Breast epithelium (tissue), 3 donors: Measurements from ENCODE around the gene NDUFS7.

Source experiments
- POLR2A ChIP-seq: fragments of 450-650 bp; IDR thresholded peaks from one replicate; pipeline ENCODE4 v1.6.1; 2016; ENCODE audit warnings: antibody characterized with exemption, mild to moderate bottlenecking, moderate library complexity
- POLR2AphosphoS5 ChIP-seq, 3 donors: sonication (generic); formaldehyde crosslinking; IDR thresholded peaks; one replicate each; pipeline ENCODE4 v1.6.1; 2017; ENCODE audit warnings: antibody characterized with exemption in 3 of 3
- TF ChIP-seq, protein P1 (sequence below), 3 donors: fragments of 450-650 bp; IDR thresholded peaks; one replicate each; pipeline ENCODE4 v1.5.1; 2016 to 2017; ENCODE audit warnings: antibody characterized with exemption in 3 of 3, mild to moderate bottlenecking in 3 of 3, moderate library complexity in 3 of 3

- TF ChIP-seq, protein P1, sequence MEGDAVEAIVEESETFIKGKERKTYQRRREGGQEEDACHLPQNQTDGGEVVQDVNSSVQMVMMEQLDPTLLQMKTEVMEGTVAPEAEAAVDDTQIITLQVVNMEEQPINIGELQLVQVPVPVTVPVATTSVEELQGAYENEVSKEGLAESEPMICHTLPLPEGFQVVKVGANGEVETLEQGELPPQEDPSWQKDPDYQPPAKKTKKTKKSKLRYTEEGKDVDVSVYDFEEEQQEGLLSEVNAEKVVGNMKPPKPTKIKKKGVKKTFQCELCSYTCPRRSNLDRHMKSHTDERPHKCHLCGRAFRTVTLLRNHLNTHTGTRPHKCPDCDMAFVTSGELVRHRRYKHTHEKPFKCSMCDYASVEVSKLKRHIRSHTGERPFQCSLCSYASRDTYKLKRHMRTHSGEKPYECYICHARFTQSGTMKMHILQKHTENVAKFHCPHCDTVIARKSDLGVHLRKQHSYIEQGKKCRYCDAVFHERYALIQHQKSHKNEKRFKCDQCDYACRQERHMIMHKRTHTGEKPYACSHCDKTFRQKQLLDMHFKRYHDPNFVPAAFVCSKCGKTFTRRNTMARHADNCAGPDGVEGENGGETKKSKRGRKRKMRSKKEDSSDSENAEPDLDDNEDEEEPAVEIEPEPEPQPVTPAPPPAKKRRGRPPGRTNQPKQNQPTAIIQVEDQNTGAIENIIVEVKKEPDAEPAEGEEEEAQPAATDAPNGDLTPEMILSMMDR (IDR thresholded peaks at IDR 0.05), result no peak
- TF ChIP-seq POLR2AphosphoS5 (IDR thresholded peaks at IDR 0.05), result no peak
- TF ChIP-seq POLR2A, result no peak
Observed at GRCh38 chr19:1382250-1382649, 1.5 kb upstream of the NDUFS7 start.
